ENCODE data around the gene DNAAF5. TPM values are rescaled to one million over a fixed set of nuclear protein-coding genes. Genes with fewer than 3 reads are reported as not detected.
A peak's percentile ranks its signal among the peaks of the same experiment; 100 is the strongest.

The DNAAF5 gene
- total and polyA plus RNA-seq, 4 donors = 4.1 to 16.8 (median 14.5) TPM

DNA sequence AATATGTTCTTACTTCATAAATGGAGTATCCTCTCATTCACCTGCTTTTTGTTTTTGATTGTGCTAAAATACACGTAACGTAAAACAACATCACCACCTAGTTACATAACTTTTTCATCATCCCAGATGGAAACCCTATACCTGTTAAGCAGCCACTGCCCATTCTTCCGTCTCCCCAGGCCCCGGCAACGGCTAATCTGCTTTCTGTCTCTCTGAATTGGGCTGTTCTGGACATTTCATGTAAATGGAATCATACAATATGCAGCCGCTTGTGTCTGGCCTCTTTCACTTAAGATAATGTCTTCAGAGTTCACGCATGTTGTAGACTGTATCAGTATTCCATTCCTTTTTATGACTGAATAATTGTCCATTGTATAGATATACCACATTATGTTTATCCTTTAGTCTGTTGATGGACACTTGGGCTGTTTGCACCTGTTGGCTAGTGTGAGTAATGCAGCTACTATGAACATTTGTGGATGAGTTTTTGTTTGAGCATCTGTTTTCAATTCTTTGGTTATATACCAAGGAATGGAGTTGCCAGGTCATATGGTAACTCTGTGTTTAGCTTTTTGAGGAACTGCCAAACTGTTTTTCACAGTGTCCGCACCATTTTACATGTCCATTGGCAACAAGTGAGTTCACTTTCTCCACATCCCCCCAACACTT, 91.7 kb downstream of the DNAAF5 start:
- peak in 1 of 2 donors; percentile 20 for DNase-seq

DNA sequence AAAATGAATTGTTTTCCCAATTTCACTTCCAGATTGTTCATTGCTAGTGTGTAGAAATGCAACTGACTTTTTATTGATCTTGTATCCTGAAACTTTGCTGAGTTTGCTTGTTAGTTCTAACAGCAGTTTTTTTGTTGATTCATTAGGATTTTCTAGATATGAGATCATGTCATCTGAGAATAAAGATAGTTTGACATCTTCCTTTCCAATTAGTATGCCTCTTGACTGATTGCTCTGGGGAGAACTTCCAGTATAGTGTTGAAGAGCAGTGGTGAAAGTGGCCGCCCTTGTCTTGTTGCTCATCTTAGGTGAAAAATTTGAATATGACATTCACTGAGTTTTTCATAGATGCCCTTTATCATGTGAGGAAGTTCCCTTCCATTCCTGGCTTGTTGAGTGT, 93.8 kb downstream of the DNAAF5 start:
- 99 to 100% methylated on average over 1 of the region's 1 CpG for WGBS, 2 donors
- Histone ChIP-seq H3K4me3 (ENCODE audit: low read length in 2 of 2) (no peak overlapping the region), H3K4me1 (ENCODE audit: control insufficient read depth in 1 of 2, insufficient read depth in 2 of 2, low read length in 2 of 2) (peaks cover 0 to 7% of the 10 kb centered on the region in 2 donors), H3K27ac (ENCODE audit: low read depth in 1 of 2, low read length in 2 of 2) (no peak overlapping the region), H3K36me3 (ENCODE audit: control insufficient read depth in 1 of 2, insufficient read depth in 2 of 2, low read length in 1 of 2) (no peaks in the 10 kb centered on the region), H3K9me3 (ENCODE audit: control insufficient read depth, low read length) (no peaks in the 10 kb centered on the region), H3K27me3 (ENCODE audit: control insufficient read depth in 1 of 2, insufficient read depth in 2 of 2, low read length in 1 of 2) (no peaks in the 10 kb centered on the region)
- intact Hi-C loops (cut with DNase I) = loop anchor here in 1 of 2 donors (5.0 kb wide), 1 partner anchor 33 kb away; no protein-coding TSS in a partner anchor
- DNase-seq (no peak), ATAC-seq (ENCODE audit: low FRiP score) (no peak)

More for the DNA sequence above, 91.7 kb downstream of the DNAAF5 start:
- intact Hi-C loops (cut with DNase I) = no loop called here
- peaks cover 0 to 3% of the 10 kb centered on the region in 2 donors for H3K4me1 ChIP-seq (ENCODE audit: control insufficient read depth in 1 of 2, insufficient read depth in 2 of 2, low read length in 2 of 2)
- no peaks in the 10 kb centered on the region for H3K27me3 ChIP-seq (ENCODE audit: control insufficient read depth in 1 of 2, insufficient read depth in 2 of 2, low read length in 1 of 2)
- 59 to 63% methylated on average over 8 of the region's 8 CpGs for WGBS, 2 donors
- H3K4me3 ChIP-seq (ENCODE audit: low read length in 2 of 2) = no peak overlapping the region
- no peaks in the 10 kb centered on the region for H3K9me3 ChIP-seq (ENCODE audit: control insufficient read depth, low read length)
- H3K36me3 ChIP-seq (ENCODE audit: control insufficient read depth in 1 of 2, insufficient read depth in 2 of 2, low read length in 1 of 2) = no peaks in the 10 kb centered on the region
- ATAC-seq (ENCODE audit: low FRiP score) = no peak
- H3K27ac ChIP-seq (ENCODE audit: low read depth in 1 of 2, low read length in 2 of 2) = no peak overlapping the region

DNA sequence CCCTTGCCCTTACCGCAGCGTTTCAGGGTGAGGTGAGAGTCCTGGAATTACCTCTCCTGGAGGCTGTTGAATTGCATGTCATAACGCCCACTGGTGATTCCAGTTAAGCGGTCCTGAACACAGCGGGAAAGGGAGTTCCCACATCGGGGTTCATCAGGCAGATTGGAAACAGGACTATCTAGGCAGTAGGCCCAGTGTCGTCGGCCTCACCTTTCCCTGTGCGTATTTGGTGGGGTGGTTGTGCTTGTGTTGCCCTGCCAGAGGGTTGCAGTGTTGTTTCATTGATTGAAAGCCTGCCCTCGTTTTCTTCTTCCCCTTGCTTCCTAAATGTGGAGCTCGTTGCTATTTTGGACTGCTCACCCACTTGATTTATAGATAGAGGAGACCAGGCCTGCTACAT, 95.2 kb downstream of the DNAAF5 start:
- Histone ChIP-seq H3K4me3 (ENCODE audit: low read length in 2 of 2) (no peak overlapping the region), H3K36me3 (ENCODE audit: control insufficient read depth in 1 of 2, insufficient read depth in 2 of 2, low read length in 1 of 2) (no peaks in the 10 kb centered on the region), H3K27ac (ENCODE audit: low read depth in 1 of 2, low read length in 2 of 2) (peak overlapping the region in 1 of 2 donors; percentile 32), H3K4me1 (ENCODE audit: control insufficient read depth in 1 of 2, insufficient read depth in 2 of 2, low read length in 2 of 2) (peaks cover 0 to 7% of the 10 kb centered on the region in 2 donors), H3K9me3 (ENCODE audit: control insufficient read depth, low read length) (no peaks in the 10 kb centered on the region), H3K27me3 (ENCODE audit: control insufficient read depth in 1 of 2, insufficient read depth in 2 of 2, low read length in 1 of 2) (no peaks in the 10 kb centered on the region)
- ATAC-seq (ENCODE audit: low FRiP score) (no peak), DNase-seq (peak; percentile 35 to 42)
- 40 to 42% methylated on average over 11 of the region's 11 CpGs for WGBS, 2 donors
- intact Hi-C loops (cut with DNase I) = loop anchor here in 1 of 2 donors (5.0 kb wide), 1 partner anchor 34 kb away; no protein-coding TSS in a partner anchor

DNA sequence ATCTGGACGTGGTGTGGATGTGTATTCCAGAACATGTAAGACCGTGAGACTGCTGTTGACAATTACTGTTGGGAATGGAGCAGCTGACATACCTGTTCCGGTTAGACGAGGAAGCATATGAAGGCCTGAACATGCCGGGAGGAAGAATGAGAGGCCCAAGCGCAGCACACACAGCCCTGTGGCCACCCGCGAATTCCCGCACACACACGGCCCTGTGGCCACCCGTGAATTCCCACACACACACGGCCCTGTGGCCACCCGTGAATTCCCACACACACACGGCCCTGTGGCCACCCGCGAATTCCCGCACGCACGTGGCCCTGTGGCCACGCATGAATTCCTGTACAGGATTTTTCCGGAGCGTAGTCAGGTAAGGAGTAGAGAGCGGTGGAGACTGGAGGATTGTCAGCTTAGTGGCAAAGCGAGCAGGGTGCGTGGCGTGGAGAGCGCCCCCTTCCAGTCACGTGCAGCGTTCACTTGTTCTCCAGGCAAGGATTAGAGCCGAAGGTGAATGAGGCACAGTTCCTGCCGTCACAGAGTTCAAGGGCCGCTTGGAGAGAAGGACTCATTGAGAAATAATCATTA, 96.3 kb downstream of the DNAAF5 start:
- Histone ChIP-seq H3K36me3 (ENCODE audit: control insufficient read depth in 1 of 2, insufficient read depth in 2 of 2, low read length in 1 of 2) (no peaks in the 10 kb centered on the region), H3K4me3 (ENCODE audit: low read length in 2 of 2) (no peak overlapping the region), H3K9me3 (ENCODE audit: control insufficient read depth, low read length) (no peaks in the 10 kb centered on the region), H3K27me3 (ENCODE audit: control insufficient read depth in 1 of 2, insufficient read depth in 2 of 2, low read length in 1 of 2) (no peaks in the 10 kb centered on the region), H3K4me1 (ENCODE audit: control insufficient read depth in 1 of 2, insufficient read depth in 2 of 2, low read length in 2 of 2) (peaks cover 0 to 7% of the 10 kb centered on the region in 2 donors), H3K27ac (ENCODE audit: low read depth in 1 of 2, low read length in 2 of 2) (peak overlapping the region; percentile 6 to 8)
- peak in 1 of 2 donors; percentile 15 for DNase-seq
- 78 to 79% methylated on average over 32 of the region's 32 CpGs for WGBS, 2 donors
- intact Hi-C loops (cut with DNase I) = loop anchor here in 1 of 2 donors (5.0 kb wide), 1 partner anchor 35 kb away; no protein-coding TSS in a partner anchor
- ATAC-seq (ENCODE audit: low FRiP score) = no peak

- DNase-seq (peak in 1 of 2 donors; percentile 32), ATAC-seq (ENCODE audit: low FRiP score) (no peak)
- H3K4me1 ChIP-seq (ENCODE audit: control insufficient read depth in 1 of 2, insufficient read depth in 2 of 2, low read length in 2 of 2) = peaks cover under 1 to 4% of the 10 kb centered on the region in 2 donors
- H3K36me3 ChIP-seq (ENCODE audit: control insufficient read depth in 1 of 2, insufficient read depth in 2 of 2, low read length in 1 of 2) = no peaks in the 10 kb centered on the region
- intact Hi-C loops (cut with DNase I) = loop anchor here in 1 of 2 donors (5.0 kb wide), 1 partner anchor 36 kb away; no protein-coding TSS in a partner anchor
- no peak overlapping the region for H3K4me3 ChIP-seq (ENCODE audit: low read length in 2 of 2)
- H3K27ac ChIP-seq (ENCODE audit: low read depth in 1 of 2, low read length in 2 of 2) = no peak overlapping the region
- no peaks in the 10 kb centered on the region for H3K9me3 ChIP-seq (ENCODE audit: control insufficient read depth, low read length)
- no peaks in the 10 kb centered on the region for H3K27me3 ChIP-seq (ENCODE audit: control insufficient read depth in 1 of 2, insufficient read depth in 2 of 2, low read length in 1 of 2)
- WGBS, 2 donors = 36 to 49% methylated on average over 8 of the region's 8 CpGs
Measured at GRCh38 chr7:823649-824048, 97.2 kb downstream of the DNAAF5 start.

DNA sequence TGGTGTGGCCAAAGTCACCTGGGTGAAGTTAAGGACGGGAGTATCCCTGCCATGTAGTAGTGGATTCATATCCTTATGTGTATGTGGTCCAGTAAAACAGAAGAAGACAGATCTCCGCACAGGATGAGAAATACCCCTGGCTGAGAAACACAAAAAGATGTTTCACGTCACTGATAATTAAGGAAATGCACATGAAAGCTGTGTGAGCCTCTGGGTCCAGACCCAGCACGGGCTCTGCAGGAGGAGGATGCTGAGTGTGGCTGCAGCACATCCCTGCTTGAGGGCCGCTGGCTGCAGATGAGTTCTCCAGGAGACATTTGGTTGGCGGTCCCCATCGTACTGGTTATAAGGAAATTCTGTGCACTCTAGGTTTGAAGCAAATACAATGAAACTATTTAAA, 97.6 kb downstream of the DNAAF5 start:
- ATAC-seq (ENCODE audit: low FRiP score) = no peak
- peak overlapping the region in 1 of 2 donors; percentile 17 for H3K27ac ChIP-seq (ENCODE audit: low read depth in 1 of 2, low read length in 2 of 2)
- intact Hi-C loops (cut with DNase I) = loop anchor here in 1 of 2 donors (5.0 kb wide), 1 partner anchor 37 kb away; no protein-coding TSS in a partner anchor
- peak in 1 of 2 donors; percentile 18 for DNase-seq
- H3K27me3 ChIP-seq (ENCODE audit: control insufficient read depth in 1 of 2, insufficient read depth in 2 of 2, low read length in 1 of 2) = no peaks in the 10 kb centered on the region
- 65 to 70% methylated on average over 7 of the region's 7 CpGs for WGBS, 2 donors
- H3K9me3 ChIP-seq (ENCODE audit: control insufficient read depth, low read length) = no peaks in the 10 kb centered on the region
- no peaks in the 10 kb centered on the region for H3K36me3 ChIP-seq (ENCODE audit: control insufficient read depth in 1 of 2, insufficient read depth in 2 of 2, low read length in 1 of 2)
- H3K4me1 ChIP-seq (ENCODE audit: control insufficient read depth in 1 of 2, insufficient read depth in 2 of 2, low read length in 2 of 2) = peaks cover 2 to 4% of the 10 kb centered on the region in 2 donors
- no peak overlapping the region for H3K4me3 ChIP-seq (ENCODE audit: low read length in 2 of 2)

GRCh38 chr7:824664-825063, 98.2 kb downstream of the DNAAF5 start:
- no peaks in the 10 kb centered on the region for H3K27me3 ChIP-seq (ENCODE audit: control insufficient read depth in 1 of 2, insufficient read depth in 2 of 2, low read length in 1 of 2)
- H3K4me1 ChIP-seq (ENCODE audit: control insufficient read depth in 1 of 2, insufficient read depth in 2 of 2, low read length in 2 of 2) = peaks cover 2 to 4% of the 10 kb centered on the region in 2 donors
- no peaks in the 10 kb centered on the region for H3K36me3 ChIP-seq (ENCODE audit: control insufficient read depth in 1 of 2, insufficient read depth in 2 of 2, low read length in 1 of 2)
- ATAC-seq (ENCODE audit: low FRiP score) (no peak), DNase-seq (peak in 1 of 2 donors; percentile 37)
- peak overlapping the region in 1 of 2 donors; percentile 60 for H3K27ac ChIP-seq (ENCODE audit: low read depth in 1 of 2, low read length in 2 of 2)
- H3K9me3 ChIP-seq (ENCODE audit: control insufficient read depth, low read length) = no peaks in the 10 kb centered on the region
- WGBS, 2 donors = 65 to 73% methylated on average over 11 of the region's 11 CpGs
- intact Hi-C loops (cut with DNase I) = loop anchor here in 1 of 2 donors (5.0 kb wide), 1 partner anchor 37 kb away; no protein-coding TSS in a partner anchor
- no peak overlapping the region for H3K4me3 ChIP-seq (ENCODE audit: low read length in 2 of 2)

- ATAC-seq (ENCODE audit: low FRiP score) (no peak), DNase-seq (no peak)
- Histone ChIP-seq H3K4me1 (ENCODE audit: control insufficient read depth in 1 of 2, insufficient read depth in 2 of 2, low read length in 2 of 2) (peaks cover 2 to 4% of the 10 kb centered on the region in 2 donors), H3K27ac (ENCODE audit: low read depth in 1 of 2, low read length in 2 of 2) (no peak overlapping the region), H3K27me3 (ENCODE audit: control insufficient read depth in 1 of 2, insufficient read depth in 2 of 2, low read length in 1 of 2) (no peaks in the 10 kb centered on the region), H3K4me3 (ENCODE audit: low read length in 2 of 2) (no peak overlapping the region), H3K36me3 (ENCODE audit: control insufficient read depth in 1 of 2, insufficient read depth in 2 of 2, low read length in 1 of 2) (no peaks in the 10 kb centered on the region), H3K9me3 (ENCODE audit: control insufficient read depth, low read length) (no peaks in the 10 kb centered on the region)
- 5 to 7% methylated on average over 6 of the region's 6 CpGs for WGBS, 2 donors
- intact Hi-C loops (cut with DNase I) = no loop called here
Measured at GRCh38 chr7:825386-825785, 98.9 kb downstream of the DNAAF5 start.

All from aorta (tissue), 5 donors.